ENCODE measurements around the gene RAPGEF5. TPM values are rescaled to one million over a fixed set of nuclear protein-coding genes. Genes with fewer than 3 reads are reported as not detected.
A peak's percentile ranks its signal among the peaks of the same experiment; 100 is the strongest.

RAPGEF5 gene
- total RNA-seq, 1 experiment from 2014 or later = 20.8 TPM

DNA sequence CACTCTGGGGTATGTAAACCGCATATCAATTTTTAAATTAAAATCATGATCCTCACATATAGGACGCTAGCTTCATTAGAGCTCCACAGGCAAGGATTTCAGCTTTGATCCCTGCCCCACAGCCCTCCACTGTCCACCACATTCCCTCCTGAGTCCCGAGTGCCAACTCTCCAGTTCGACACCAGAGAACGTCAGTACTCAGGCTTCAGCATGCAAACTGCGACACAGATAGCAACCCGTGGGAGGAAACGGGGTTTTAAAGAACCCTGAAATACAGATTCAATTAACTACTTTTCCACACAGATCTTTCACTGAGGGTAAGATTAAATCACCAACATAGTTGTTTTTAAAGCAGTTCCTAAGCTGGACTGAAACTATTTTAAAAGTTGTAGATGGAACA is 26.1 kb downstream of the RAPGEF5 start:
- in situ Hi-C loops (cut with HindIII; ENCODE audit: low pct_unique_long_range_greater_than_20kb, low sequenced_read_pairs) = no loop called here

DNA sequence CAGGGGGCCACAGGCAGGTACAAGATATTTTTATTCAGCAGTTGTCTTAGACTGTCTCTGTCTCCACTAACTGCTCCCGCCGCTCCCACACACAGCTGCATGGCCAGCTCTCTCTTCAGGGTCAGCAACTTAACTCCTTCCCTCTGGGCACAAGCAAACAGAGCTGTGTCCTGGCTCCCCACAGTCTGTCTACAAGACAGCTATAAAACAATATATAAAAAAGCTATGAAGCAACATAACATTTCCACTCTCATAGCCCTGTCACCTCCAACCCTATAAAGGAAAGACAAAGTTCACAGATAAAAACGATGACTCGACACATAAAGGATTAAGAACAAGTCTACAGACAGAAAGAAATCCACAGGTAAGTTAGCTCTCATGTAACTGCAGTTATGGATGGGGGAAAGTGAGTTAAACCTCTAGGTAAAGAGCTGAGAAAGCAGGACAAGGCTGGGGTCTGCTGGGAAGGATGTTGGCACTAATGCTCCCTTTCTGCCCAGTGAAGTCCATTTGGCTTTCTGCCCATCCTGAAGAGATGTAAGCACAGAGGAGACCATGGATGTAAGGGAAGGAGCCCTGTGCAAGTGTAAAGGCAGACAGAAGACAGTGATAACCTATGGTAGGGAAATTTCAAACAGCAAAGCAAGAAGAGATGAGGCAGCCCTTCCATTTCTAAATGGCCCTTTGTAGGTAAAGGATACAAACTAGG is 27.0 kb downstream of the RAPGEF5 start:
- DNase-seq (ENCODE audit: low read depth, low spot score) = no peak
- in situ Hi-C loops (cut with HindIII; ENCODE audit: low pct_unique_long_range_greater_than_20kb, low sequenced_read_pairs) = no loop called here

More for the DNA sequence above, 26.1 kb downstream of the RAPGEF5 start:
- no peak for DNase-seq (ENCODE audit: low read depth, low spot score)

DNA sequence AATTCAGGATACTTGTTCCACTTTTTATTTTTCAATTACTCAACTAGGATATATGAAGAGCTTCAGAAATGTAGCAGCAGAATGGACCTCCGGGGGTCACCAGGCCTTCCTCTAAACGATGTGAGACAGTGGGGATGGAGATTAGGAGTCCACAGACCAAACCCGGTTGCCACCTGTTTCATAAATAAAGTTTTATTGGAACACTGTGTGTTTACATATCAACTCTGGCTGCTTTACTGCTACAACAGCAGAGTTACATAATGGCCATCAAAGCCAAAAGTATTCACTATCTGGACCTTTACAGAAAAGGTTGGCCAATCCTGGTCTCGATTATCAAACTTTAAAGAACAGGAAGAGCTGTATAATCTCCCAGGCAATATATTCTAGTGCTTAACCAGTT is 30.8 kb downstream of the RAPGEF5 start:
- no peak for DNase-seq (ENCODE audit: low read depth, low spot score)
- in situ Hi-C loops (cut with HindIII; ENCODE audit: low pct_unique_long_range_greater_than_20kb, low sequenced_read_pairs) = no loop called here

DNA sequence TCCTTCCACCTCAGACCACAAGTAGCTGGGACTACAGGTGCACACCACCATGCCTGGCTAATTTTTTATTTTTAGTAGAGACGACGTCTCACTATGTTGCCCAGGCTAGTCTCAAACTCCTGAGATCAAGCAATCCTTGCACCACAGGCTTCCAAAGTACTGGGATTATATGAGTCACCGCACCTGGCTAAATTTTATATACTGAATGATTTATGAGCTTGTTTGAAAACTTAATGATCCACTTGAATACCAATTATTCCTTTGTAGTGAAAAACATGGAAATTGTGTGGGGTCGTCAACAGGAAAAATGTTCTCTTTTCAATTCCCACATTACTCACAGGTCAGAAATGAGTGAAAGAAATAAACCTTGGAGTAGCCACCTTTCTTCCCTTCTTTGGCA is 31.3 kb downstream of the RAPGEF5 start:
- DNase-seq (ENCODE audit: low read depth, low spot score) = no peak
- in situ Hi-C loops (cut with HindIII; ENCODE audit: low pct_unique_long_range_greater_than_20kb, low sequenced_read_pairs) = no loop called here

DNA sequence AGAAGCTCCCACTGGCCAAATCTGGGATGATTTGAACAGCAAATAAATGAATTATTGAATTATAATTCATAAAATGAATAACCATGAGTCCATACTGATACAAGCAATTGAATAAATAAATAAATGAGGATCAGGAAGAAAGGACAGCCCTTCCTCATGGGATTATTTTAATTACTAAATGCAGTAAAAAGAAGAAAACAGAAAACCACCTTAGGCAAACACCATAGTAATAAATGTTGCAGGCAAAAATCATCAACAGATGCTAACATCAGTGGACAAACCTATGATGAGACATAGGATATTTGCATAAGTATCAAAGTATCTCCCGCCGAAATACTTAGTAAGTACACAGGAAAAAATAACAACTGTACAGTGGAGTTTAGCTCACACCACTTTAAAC is 33.2 kb downstream of the RAPGEF5 start:
- in situ Hi-C loops (cut with HindIII; ENCODE audit: low pct_unique_long_range_greater_than_20kb, low sequenced_read_pairs) = no loop called here
- DNase-seq (ENCODE audit: low read depth, low spot score) = no peak

DNA sequence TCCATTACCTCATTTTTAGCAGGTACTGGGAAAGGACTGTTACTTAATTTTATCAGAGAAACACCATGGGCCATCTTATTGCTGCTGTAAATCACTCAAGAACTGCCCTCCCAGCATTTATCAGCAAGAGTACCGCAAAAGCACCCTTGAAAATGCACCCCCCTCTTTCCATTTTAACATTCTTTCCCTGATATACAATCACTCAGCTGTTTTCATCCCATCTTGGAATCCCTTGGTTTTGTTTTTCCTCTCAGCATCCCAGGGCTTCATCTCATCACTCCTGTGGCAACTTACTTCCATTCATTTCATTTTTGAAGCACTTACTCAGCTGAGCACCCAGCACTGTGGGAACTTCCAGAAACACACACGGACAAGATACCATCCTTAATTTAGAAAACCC is 36.5 kb downstream of the RAPGEF5 start:
- no peak for DNase-seq (ENCODE audit: low read depth, low spot score)
- in situ Hi-C loops (cut with HindIII; ENCODE audit: low pct_unique_long_range_greater_than_20kb, low sequenced_read_pairs) = no loop called here

DNA sequence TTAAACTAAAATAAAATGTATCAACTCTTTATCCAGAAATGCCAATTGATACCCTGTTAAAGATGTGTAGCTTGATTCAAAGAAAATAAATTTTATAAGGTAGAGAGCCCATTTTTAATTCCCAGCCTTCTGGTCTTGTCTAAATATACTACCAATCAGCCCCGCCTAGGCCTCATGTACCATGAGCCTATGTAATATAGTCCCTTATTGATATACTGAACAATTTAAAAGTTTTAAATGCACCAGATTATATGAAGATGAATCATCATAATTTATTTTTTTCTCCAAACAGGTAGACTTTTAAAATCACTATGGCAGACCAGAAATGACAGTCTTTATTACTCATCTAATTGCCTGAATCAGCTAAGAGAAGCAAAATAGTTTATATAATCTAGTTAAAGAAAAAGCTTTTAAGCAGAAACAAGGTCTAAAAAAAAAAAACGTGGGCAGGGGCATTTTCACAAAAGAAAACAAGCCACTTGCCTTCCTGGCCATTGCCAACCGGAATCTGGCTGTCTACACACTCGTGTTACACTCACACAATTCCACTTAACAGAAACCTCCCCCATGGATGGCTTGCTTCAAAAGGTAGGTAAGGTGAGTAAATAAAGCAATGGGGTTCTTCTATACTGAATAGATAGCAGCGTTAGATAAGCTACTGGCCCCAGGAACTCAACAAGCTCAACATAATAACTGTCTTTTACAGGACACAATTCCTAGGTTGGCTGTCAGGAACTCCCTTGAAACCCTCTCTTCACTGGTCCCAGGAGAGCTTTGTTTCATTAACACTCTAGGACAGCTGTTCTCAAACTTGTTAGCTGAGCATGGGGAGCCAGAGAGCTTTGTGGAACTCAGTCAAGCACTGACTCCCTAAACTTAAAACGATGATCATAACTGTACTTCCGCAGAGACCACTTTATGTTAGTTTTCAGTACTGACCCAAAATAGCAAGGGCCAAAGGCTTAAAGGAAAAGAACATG is 37.2 kb downstream of the RAPGEF5 start:
- in situ Hi-C loops (cut with HindIII; ENCODE audit: low pct_unique_long_range_greater_than_20kb, low sequenced_read_pairs) = no loop called here
- DNase-seq (ENCODE audit: low read depth, low spot score) = no peak

DNA sequence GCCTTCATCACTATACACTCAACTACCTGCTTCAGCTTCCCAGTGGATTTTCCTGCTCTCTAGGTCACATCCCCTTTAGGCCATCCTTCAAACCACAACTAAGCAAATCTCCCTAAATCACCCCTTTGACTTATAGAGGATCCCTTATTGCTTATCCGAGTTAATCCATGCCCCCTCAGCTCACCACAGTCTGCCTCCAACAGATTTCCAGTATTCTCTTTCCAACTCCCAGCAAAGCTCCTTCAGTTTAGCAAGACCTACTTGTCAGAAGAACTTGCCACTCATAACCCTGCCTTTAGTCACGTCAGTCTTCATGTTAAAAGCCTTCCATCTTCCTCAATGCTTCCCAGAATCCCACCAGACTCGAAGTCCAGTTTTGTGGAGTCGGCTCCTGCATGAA is 38.6 kb downstream of the RAPGEF5 start:
- in situ Hi-C loops (cut with HindIII; ENCODE audit: low pct_unique_long_range_greater_than_20kb, low sequenced_read_pairs) = no loop called here
- no peak for DNase-seq (ENCODE audit: low read depth, low spot score)

DNA sequence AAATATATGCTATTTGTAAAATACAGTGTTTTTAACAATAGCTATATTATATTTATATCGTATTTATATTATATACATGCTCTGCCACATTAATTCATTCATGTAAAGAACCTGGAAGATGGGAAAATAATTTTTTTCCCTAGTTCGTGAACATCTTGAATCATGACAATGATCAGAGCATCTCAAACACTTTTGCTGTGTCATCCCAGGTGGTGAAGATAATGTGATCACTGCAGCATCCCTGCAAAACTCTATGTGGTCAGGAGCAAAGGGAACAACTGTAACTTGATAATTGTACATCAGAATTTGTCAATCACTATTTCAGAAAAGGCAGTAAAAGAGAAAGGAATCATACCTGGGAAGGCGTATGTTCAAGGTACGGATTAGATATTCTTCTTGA is 39.3 kb downstream of the RAPGEF5 start:
- DNase-seq (ENCODE audit: low read depth, low spot score) = no peak
- in situ Hi-C loops (cut with HindIII; ENCODE audit: low pct_unique_long_range_greater_than_20kb, low sequenced_read_pairs) = no loop called here

DNA sequence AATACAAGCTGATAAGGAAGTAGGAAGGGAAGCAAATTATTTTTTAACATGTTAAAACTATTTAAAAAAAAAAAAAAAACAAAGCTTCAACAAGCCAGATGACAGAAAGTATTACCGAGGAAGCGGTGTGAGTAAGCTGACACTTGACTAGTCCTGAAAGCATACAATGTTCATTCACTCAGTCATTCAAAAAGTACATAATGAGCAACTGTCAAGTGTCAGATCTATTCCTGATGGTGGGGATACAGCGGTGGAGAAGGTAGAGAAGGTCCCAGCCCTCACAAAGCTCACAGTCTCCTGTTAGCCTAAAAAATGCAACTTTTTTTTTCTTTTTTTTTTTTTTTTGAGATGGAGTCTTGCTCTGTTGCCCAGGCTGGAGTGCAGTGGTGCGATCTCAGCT is 40.0 kb downstream of the RAPGEF5 start:
- in situ Hi-C loops (cut with HindIII; ENCODE audit: low pct_unique_long_range_greater_than_20kb, low sequenced_read_pairs) = no loop called here
- no peak for DNase-seq (ENCODE audit: low read depth, low spot score)

DNA sequence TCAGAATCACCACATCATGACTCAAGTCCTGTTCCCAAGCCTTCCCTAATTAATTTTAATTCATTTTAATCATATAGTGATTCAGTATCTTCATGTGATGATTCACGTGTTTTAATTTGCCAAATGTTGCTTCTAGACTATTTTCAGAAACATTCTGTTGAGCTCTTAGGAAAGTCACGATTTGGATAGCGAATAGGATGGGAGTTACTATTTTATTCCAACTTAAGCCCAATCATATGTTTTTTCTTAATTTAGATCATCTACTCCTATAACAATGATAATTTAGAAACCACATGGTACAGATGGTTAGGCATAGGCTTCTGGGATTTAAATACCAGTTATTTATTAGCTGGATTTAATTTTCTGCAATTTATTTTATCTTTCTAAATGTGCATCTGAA is 49.1 kb downstream of the RAPGEF5 start:
- in situ Hi-C loops (cut with HindIII; ENCODE audit: low pct_unique_long_range_greater_than_20kb, low sequenced_read_pairs) = no loop called here
- DNase-seq (ENCODE audit: low read depth, low spot score) = no peak

DNA sequence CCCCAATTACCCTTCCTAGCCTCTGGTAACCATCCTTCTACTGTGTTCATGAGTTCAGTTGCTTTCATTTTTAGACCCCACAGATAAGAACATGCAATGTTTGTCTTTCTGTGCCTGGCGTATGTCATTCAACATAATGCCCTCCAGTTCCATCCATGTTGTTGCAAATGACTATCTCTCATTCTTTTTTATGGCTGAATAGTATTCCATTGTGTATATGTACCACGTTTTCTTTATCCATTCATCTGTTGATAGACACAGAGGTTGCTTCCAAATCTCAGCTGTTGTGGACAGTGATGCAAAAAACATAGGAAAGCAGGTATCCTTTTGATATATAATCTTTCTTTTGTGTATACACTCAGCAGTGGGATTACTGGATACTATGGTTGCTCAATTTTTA is 51.2 kb downstream of the RAPGEF5 start:
- no peak for DNase-seq (ENCODE audit: low read depth, low spot score)
- in situ Hi-C loops (cut with HindIII; ENCODE audit: low pct_unique_long_range_greater_than_20kb, low sequenced_read_pairs) = no loop called here

DNA sequence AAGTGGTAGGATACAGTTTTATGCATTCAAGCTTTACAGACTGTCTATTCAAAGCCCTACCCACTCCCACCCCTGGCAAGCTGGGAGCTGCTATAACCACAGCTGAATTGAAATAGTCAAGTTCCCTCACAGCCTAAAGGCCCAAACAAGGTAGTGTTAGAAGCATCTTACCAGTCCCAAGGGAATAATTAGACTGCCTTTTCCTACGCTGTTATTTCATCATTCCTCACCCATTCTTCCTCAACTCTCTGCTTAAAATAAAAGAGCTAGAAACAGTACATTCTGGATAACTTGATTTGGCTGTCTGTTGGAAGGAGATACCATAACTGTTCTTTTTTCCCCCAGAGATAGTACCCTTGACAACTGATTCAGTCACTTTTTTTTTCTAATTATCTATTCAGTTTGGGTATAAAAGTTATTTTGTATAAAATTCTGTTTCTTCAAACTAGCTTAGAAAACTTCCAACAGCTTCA is 54.0 kb downstream of the RAPGEF5 start:
- in situ Hi-C loops (cut with HindIII; ENCODE audit: low pct_unique_long_range_greater_than_20kb, low sequenced_read_pairs) = no loop called here
- peak; percentile 83 for DNase-seq (ENCODE audit: low read depth, low spot score)

DNA sequence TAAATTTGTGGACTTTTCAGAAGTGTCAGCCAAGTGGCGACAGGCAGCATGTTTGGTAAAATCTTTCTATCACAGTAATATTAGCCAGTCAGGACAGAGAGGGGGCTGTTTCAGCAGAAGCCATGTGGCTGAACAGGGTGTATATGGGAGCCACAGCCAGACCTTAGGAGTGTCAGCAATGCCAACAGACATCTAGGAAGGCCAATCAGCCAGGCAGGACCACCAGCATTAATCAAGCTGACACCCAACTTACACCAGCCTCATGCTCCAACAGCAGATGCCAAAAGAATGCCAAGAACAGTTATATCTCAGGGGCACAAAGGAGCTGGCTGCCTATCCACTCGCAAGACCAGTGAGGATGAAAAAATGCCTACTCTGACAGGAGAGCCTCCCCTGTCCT is 54.8 kb downstream of the RAPGEF5 start:
- DNase-seq (ENCODE audit: low read depth, low spot score) = no peak
- in situ Hi-C loops (cut with HindIII; ENCODE audit: low pct_unique_long_range_greater_than_20kb, low sequenced_read_pairs) = no loop called here

DNA sequence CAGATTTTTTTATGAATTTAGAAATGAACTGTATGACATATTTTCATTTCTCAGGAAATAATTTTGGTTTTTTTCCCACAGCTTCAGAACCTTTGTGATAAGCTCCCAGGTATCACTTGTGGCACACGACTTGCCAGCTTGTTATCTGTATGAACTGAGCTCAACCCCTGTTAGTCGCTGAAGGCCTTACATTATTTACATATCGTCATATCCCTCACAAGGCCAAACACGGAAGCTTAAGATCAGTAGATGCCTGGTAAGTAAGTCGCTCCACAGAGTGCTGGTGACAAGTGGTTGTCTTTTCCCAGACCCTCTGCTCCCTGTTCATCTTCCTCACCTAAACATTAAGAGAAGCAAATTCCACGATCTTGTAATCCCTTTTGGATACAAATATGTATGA is 55.2 kb downstream of the RAPGEF5 start:
- DNase-seq (ENCODE audit: low read depth, low spot score) = no peak

DNA sequence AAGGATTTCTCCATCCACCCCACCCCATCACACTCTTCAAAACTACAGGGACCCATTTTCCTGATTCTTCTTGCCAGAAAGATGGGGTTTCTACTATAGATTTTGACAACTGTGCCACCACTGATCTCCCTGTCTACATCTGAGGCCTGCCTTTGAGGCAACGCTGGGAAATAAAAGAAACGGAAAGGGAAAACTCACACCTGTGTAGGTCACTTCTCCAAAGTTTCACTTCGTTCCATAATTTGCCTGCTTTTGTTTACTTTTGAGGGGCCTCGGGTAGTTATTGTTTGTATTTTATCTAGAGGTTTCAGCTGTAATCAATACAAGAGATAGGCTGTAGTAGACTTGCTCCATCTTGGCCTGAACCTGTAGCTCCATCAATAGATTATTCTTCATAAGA is 56.1 kb downstream of the RAPGEF5 start:
- in situ Hi-C loops (cut with HindIII; ENCODE audit: low pct_unique_long_range_greater_than_20kb, low sequenced_read_pairs) = no loop called here
- no peak for DNase-seq (ENCODE audit: low read depth, low spot score)

More for the DNA sequence above, 55.2 kb downstream of the RAPGEF5 start:
- in situ Hi-C loops (cut with HindIII; ENCODE audit: low pct_unique_long_range_greater_than_20kb, low sequenced_read_pairs) = no loop called here

DNA sequence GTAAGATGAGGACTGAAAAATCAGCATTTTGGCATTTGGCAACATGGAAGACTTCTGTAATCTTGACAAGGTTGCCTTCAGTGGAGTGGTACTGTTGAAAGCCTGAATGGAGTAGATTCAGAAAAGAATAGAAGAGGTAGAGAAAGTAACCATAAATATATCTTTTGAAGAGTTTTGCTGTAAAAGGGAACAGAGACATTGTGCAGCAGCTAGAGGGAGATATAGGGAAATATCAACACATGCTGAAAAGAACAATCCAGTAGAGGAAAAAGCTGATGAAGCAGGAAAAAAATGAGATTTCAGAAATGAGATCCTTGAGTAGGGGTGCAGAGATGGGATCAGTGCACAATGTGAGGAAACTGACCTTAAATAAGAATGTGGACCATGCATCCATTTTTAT is 60.0 kb downstream of the RAPGEF5 start:
- peak; percentile 42 for DNase-seq (ENCODE audit: low read depth, low spot score)
- in situ Hi-C loops (cut with HindIII; ENCODE audit: low pct_unique_long_range_greater_than_20kb, low sequenced_read_pairs) = no loop called here

DNA sequence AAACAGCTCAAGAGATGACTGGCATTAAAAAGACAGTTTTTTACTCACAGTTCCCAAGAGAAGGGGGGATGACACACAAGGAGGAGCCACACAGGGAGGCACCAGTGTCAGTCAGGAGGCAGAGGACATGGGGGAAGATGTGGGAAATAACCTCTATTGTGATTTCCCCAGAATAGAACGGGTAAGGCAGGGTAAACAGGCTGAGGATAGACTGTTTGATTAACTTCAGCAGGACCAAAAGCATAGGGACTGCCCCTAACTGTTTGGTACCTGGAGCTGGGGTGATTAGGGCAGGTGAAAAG is 60.7 kb downstream of the RAPGEF5 start:
- in situ Hi-C loops (cut with HindIII; ENCODE audit: low pct_unique_long_range_greater_than_20kb, low sequenced_read_pairs) = no loop called here
- no peak for DNase-seq (ENCODE audit: low read depth, low spot score)
